ENCODE results near the gene ANKS6.

The ANKS6 gene

GRCh38 chr9:98780059-98780749, 16.2 kb downstream of the ANKS6 start:
- TF ChIP-seq CTCF (conservative IDR thresholded peaks at IDR 0.05; ENCODE audit: control insufficient read depth, insufficient read depth, low read depth, low read length), result no peak
- DNase-seq (ENCODE audit: low read depth), result no peak

GRCh38 chr9:98778711-98779530, 17.4 kb downstream of the ANKS6 start:
- no peak overlapping the region for H3K4me3 ChIP-seq (ENCODE audit: control insufficient read depth, low read depth, low read length)
- TF ChIP-seq CTCF (conservative IDR thresholded peaks at IDR 0.05; ENCODE audit: control insufficient read depth, insufficient read depth, low read depth, low read length), result no peak
- no peak for DNase-seq (ENCODE audit: low read depth)

More at GRCh38 chr9:98780059-98780749, 16.2 kb downstream of the ANKS6 start:
- H3K4me3 ChIP-seq (ENCODE audit: control insufficient read depth, low read depth, low read length), result no peak overlapping the region

- H3K4me3 ChIP-seq (ENCODE audit: control insufficient read depth, low read depth, low read length), result no peak overlapping the region
- no peak for TF ChIP-seq CTCF (conservative IDR thresholded peaks at IDR 0.05; ENCODE audit: control insufficient read depth, insufficient read depth, low read depth, low read length)
- no peak for DNase-seq (ENCODE audit: low read depth)
These were observed 18.1 kb downstream of the ANKS6 start for GRCh38 chr9:98778251-98778650.

GRCh38 chr9:98777618-98778017, 18.7 kb downstream of the ANKS6 start:
- H3K4me3 ChIP-seq (ENCODE audit: control insufficient read depth, low read depth, low read length), result no peak overlapping the region
- no peak for DNase-seq (ENCODE audit: low read depth)
- TF ChIP-seq CTCF (conservative IDR thresholded peaks at IDR 0.05; ENCODE audit: control insufficient read depth, insufficient read depth, low read depth, low read length), result no peak

GRCh38 chr9:98775831-98776441, 20.4 kb downstream of the ANKS6 start:
- peak; percentile 84 for TF ChIP-seq CTCF (conservative IDR thresholded peaks at IDR 0.05; ENCODE audit: control insufficient read depth, insufficient read depth, low read depth, low read length)
- DNase-seq (ENCODE audit: low read depth), result peak; percentile 76

GRCh38 chr9:98774746-98775145, 21.6 kb downstream of the ANKS6 start:
- no peak overlapping the region for H3K4me3 ChIP-seq (ENCODE audit: control insufficient read depth, low read depth, low read length)
- peak; percentile 23 for DNase-seq (ENCODE audit: low read depth)
- TF ChIP-seq CTCF (conservative IDR thresholded peaks at IDR 0.05; ENCODE audit: control insufficient read depth, insufficient read depth, low read depth, low read length), result peak; percentile 61

More at GRCh38 chr9:98775831-98776441, 20.4 kb downstream of the ANKS6 start:
- H3K4me3 ChIP-seq (ENCODE audit: control insufficient read depth, low read depth, low read length), result no peak overlapping the region
